CD14-positive monocyte (primary cell): Measurements from ENCODE around the gene CENPM. TPM values are rescaled to one million over a fixed set of nuclear protein-coding genes. Genes with fewer than 3 reads are reported as not detected.
A peak's percentile ranks its signal among the peaks of the same experiment; 100 is the strongest.

Experiments used
- DNase-seq, 3 donors: peaks; one replicate each; pipeline ENCODE4 v3.0.0-alpha.2; 2011 to 2022
- H2AFZ ChIP-seq: 2 replicates; pipeline ENCODE4 v1.6.0; 2012; ENCODE audit warnings: mild to moderate bottlenecking, low read depth, low read length, inconsistent platforms; ENCODE audit not compliant: insufficient read depth, poor library complexity, severe bottlenecking
- H3K27ac ChIP-seq, 2 donors: 1 replicate in 1 of 2; 2 replicates in 1 of 2; pipeline ENCODE4 v1.5.1; 2012 to 2013; ENCODE audit warnings: low read length in 2 of 2, control low read depth in 1 of 2, inconsistent platforms in 1 of 2, low read depth in 1 of 2, mild to moderate bottlenecking in 1 of 2
- H3K27me3 ChIP-seq, 2 donors: one replicate each; pipeline versions ENCODE4 v1.6.0 to v1.6.1; 2011 to 2013; ENCODE audit warnings: low read length in 2 of 2; ENCODE audit not compliant: control insufficient read depth in 2 of 2, insufficient read depth in 2 of 2
- H3K36me3 ChIP-seq, 2 donors: replicated peaks in 1 of 2; 1 replicate in 1 of 2; 2 replicates in 1 of 2; pipeline versions ENCODE4 v1.5.1 to v1.6.1; 2012 to 2013; ENCODE audit warnings: low read length in 2 of 2, control low read depth in 1 of 2, inconsistent platforms in 1 of 2, mild to moderate bottlenecking in 1 of 2; ENCODE audit not compliant: insufficient read depth in 2 of 2, control insufficient read depth in 1 of 2
- H3K4me1 ChIP-seq, 2 donors: 1 replicate in 1 of 2; 2 replicates in 1 of 2; pipeline versions ENCODE4 v1.5.1 to v1.6.1; 2012 to 2013; ENCODE audit warnings: low read length in 2 of 2, control low read depth in 1 of 2, inconsistent platforms in 1 of 2, mild to moderate bottlenecking in 1 of 2, moderate library complexity in 1 of 2; ENCODE audit not compliant: insufficient read depth in 2 of 2, control insufficient read depth in 1 of 2
- H3K4me2 ChIP-seq: replicated peaks from 2 replicates; pipeline ENCODE3; 2012; ENCODE audit warnings: low read length, moderate library complexity, mild to moderate bottlenecking; ENCODE audit not compliant: poor library complexity, severe bottlenecking; ENCODE audit errors: extremely low read depth
- H3K4me3 ChIP-seq, 3 experiments: fragments of 200-600 bp in 1 of 3; sonication (generic) in 1 of 3; replicated peaks in 1 of 3; 1 replicate in 2 of 3; 2 replicates in 1 of 3; pipeline ENCODE4 v1.5.1; 2011 to 2013; ENCODE audit warnings: low read length in 3 of 3, mild to moderate bottlenecking in 3 of 3, control low read depth in 2 of 3, low read depth in 2 of 3, inconsistent platforms in 1 of 3, moderate library complexity in 1 of 3
- H3K79me2 ChIP-seq: 2 replicates; pipeline ENCODE4 v1.6.0; 2012; ENCODE audit warnings: mild to moderate bottlenecking, control low read depth, inconsistent platforms, low read length, moderate library complexity; ENCODE audit not compliant: insufficient read depth
- H3K9ac ChIP-seq: 2 replicates; pipeline ENCODE4 v1.6.0; 2017; ENCODE audit warnings: low read length, mild to moderate bottlenecking; ENCODE audit not compliant: insufficient read depth, poor library complexity, severe bottlenecking
- H3K9me3 ChIP-seq, 2 donors: replicated peaks in 1 of 2; 1 replicate in 1 of 2; 2 replicates in 1 of 2; pipeline versions ENCODE4 v1.5.1 to v1.6.1; 2012 to 2013; ENCODE audit warnings: low read length in 2 of 2, control low read depth in 1 of 2; ENCODE audit not compliant: control insufficient read depth in 1 of 2, insufficient read depth in 1 of 2
- H4K20me1 ChIP-seq: 2 replicates; pipeline ENCODE4 v1.6.0; 2012; ENCODE audit warnings: mild to moderate bottlenecking, low read length, control low read depth, moderate library complexity; ENCODE audit not compliant: insufficient read depth
- H3K27ac Mint-ChIP-seq, 7 donors: one replicate each; pipeline ENCODE4 v1.8.0; 2020; ENCODE audit warnings: mild to moderate bottlenecking in 7 of 7, mixed read lengths in 7 of 7, moderate library complexity in 6 of 7, inconsistent platforms in 2 of 7
- H3K27me3 Mint-ChIP-seq, 3 donors: one replicate each; pipeline ENCODE4 v1.8.0; 2021 to 2022; ENCODE audit warnings: low read depth in 3 of 3, mild to moderate bottlenecking in 3 of 3, mixed read lengths in 3 of 3, moderate library complexity in 3 of 3, inconsistent platforms in 1 of 3
- H3K36me3 Mint-ChIP-seq, 2 donors: one replicate each; pipeline ENCODE4 v1.8.0; 2020; ENCODE audit warnings: mixed read lengths in 2 of 2, inconsistent platforms in 1 of 2, mild to moderate bottlenecking in 1 of 2
- H3K4me1 Mint-ChIP-seq: one replicate; pipeline ENCODE4 v1.8.0; 2020; ENCODE audit warnings: mild to moderate bottlenecking, mixed read lengths
- H3K4me3 Mint-ChIP-seq, 2 donors: one replicate each; pipeline ENCODE4 v1.8.0; 2020; ENCODE audit warnings: mild to moderate bottlenecking in 2 of 2, mixed read lengths in 2 of 2, moderate library complexity in 1 of 2
- H3K9me3 Mint-ChIP-seq, 7 donors: one replicate each; pipeline ENCODE4 v1.8.0; 2020 to 2022; ENCODE audit warnings: mixed read lengths in 7 of 7, mild to moderate bottlenecking in 6 of 7, moderate library complexity in 6 of 7, inconsistent platforms in 2 of 7
- CTCF ChIP-seq: fragments of 200-600 bp; IDR thresholded peaks from one replicate; pipeline ENCODE4 v1.8.0; 2022; ENCODE audit warnings: antibody characterized with exemption, mild to moderate bottlenecking
- WGBS: methylation state at CpG from one replicate; pipeline ENCODE4 v1.1.5; 2013; ENCODE audit warnings: missing lambda C conversion rate; ENCODE audit not compliant: insufficient coverage; 5-methylcytosine and 5-hydroxymethylcytosine counted together
- intact Hi-C, 2 donors: fragments of 100-400 bp; cut with micrococcal nuclease; formaldehyde crosslinking; loops; one replicate each; pipeline versions ENCODE4 v1.15.0 to v1.15.1; 2023
- polyA plus RNA-seq, 3 donors: library from polyadenylated mRNA; depleted of rRNA in 1 of 3; unstranded in 2 of 3; stranded (reverse) in 1 of 3; fragments of 300-500 nt in 2 of 3; fragments of >200 nt in 1 of 3; fragmentation: Illumina TruSeq in 2 of 3; gene quantifications; 1 replicate in 2 of 3; 2 replicates in 1 of 3; pipeline ENCODE4 v1.2.3, GENCODE V29; 2012 to 2021

CENPM gene
- polyA plus RNA-seq, 3 donors, result 0.20 TPM; not detected in 2

GRCh38 chr22:41976961-41977566, 30.1 kb upstream of the CENPM start:
- peak overlapping the region; percentile 71 for H2AFZ ChIP-seq
- TF ChIP-seq CTCF, result no peak

DNA sequence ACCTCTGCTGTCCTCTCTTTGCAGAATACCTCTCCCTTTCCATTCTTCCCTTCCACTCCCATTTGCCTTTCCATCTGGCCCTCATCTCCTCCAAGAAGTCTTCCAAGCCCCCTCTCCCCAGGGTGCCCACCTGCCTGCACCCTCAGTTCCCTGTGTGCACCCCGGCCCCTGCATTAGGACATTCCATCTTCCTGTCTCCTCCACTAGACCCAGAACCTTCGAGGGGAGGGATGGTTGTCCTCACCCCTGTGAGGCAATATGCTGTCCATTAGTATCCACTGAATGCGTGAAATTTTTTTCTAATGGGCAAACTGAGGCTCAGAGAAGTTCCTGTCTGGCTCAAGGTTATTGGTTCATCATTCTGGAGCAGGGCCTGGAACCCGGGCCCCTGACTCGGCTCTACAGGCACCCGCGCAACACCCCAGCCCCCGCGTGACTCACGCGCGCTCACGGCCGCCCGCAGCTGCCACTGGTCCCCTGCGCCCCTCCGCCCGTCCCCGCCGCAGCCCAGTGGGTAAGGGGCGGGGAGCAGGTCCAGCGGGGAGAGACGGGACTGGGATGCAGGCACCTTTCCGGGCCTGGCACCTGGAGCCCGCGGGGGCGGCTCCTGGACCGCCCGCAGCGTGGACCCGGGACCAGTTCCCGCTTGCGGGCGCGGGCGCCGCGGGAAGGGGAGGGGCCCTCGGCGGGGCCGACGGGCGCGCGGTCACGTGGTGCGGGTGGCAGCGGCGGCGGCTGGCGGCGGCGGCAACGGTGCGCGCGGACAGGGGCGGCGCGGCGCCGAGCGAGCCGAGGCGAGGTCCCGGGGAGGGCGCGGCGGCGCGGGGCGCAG, 29.3 kb upstream of the CENPM start:
- Histone ChIP-seq H3K4me3 (peak overlapping the region in 1 of 3 experiments; percentile 69), H3K79me2 (no peaks in the 10 kb centered on the region), H4K20me1 (no peaks in the 10 kb centered on the region), H3K27ac (no peak overlapping the region), H3K4me2 (peak overlapping the region; percentile 81), H3K36me3 (no peaks in the 10 kb centered on the region), H2AFZ (peak overlapping the region; percentile 71), H3K27me3 (peaks cover 27 to 37% of the 10 kb centered on the region in 2 donors), H3K4me1 (peaks cover 7 to 11% of the 10 kb centered on the region in 2 donors), H3K9ac (no peak overlapping the region), H3K9me3 (peaks cover 0 to 12% of the 10 kb centered on the region in 2 donors)
- intact Hi-C loops, result no loop called here
- Mint-ChIP-seq H3K4me1 (peaks cover 11% of the 10 kb centered on the region), H3K9me3 (peaks cover 0 to 14% (median 2%) of the 10 kb centered on the region in 7 donors), H3K27ac (peak overlapping the region in 3 of 7 donors; percentile 30 to 71 (median 30)), H3K4me3 (peak overlapping the region; percentile 72 to 84), H3K27me3 (peaks cover 55 to 65% (median 61%) of the 10 kb centered on the region in 3 donors), H3K36me3 (no peaks in the 10 kb centered on the region)
- 2% methylated on average over 72 of the region's 72 CpGs for WGBS
- TF ChIP-seq CTCF, result no peak
- peak; percentile 12 to 54 (median 29) for DNase-seq

More at GRCh38 chr22:41976961-41977566, 30.1 kb upstream of the CENPM start:
- Histone ChIP-seq H3K9me3 (peaks cover 0 to 12% of the 10 kb centered on the region in 2 donors), H3K79me2 (no peaks in the 10 kb centered on the region), H3K36me3 (no peaks in the 10 kb centered on the region), H3K9ac (no peak overlapping the region), H3K4me2 (peak overlapping the region; percentile 81), H4K20me1 (no peaks in the 10 kb centered on the region), H3K4me1 (peaks cover 7 to 11% of the 10 kb centered on the region in 2 donors), H3K4me3 (peak overlapping the region in 2 of 3 experiments; percentile 31 to 70), H3K27me3 (peaks cover 27 to 36% of the 10 kb centered on the region in 2 donors), H3K27ac (no peak overlapping the region)
- peak overlapping the region; percentile 50 to 83 for H3K4me3 Mint-ChIP-seq
- peaks cover 0 to 14% (median 2%) of the 10 kb centered on the region in 7 donors for H3K9me3 Mint-ChIP-seq
- 5% methylated on average over 41 of the region's 46 CpGs for WGBS
- intact Hi-C loops, result no loop called here
- no peak overlapping the region for H3K27ac Mint-ChIP-seq
- DNase-seq, result no peak
- peaks cover 11% of the 10 kb centered on the region for H3K4me1 Mint-ChIP-seq
- H3K27me3 Mint-ChIP-seq, result peaks cover 54 to 62% (median 60%) of the 10 kb centered on the region in 3 donors
- no peaks in the 10 kb centered on the region for H3K36me3 Mint-ChIP-seq
